Tibial nerve (tissue), 4 donors: Measurements from ENCODE around the gene ZYG11B.

Experiments
- EP300 ChIP-seq, 2 donors: sonication (generic); formaldehyde crosslinking; IDR thresholded peaks; one replicate each; pipeline ENCODE4 v1.6.1; 2017; ENCODE audit warnings: antibody characterized with exemption in 2 of 2, mild to moderate bottlenecking in 1 of 2
- POLR2A ChIP-seq, 2 donors: fragments of 450-650 bp; IDR thresholded peaks; one replicate each; pipeline ENCODE4 v1.6.1; 2017; ENCODE audit warnings: antibody characterized with exemption in 2 of 2, mild to moderate bottlenecking in 2 of 2, moderate library complexity in 2 of 2
- TF ChIP-seq, protein P1 (sequence below), 5 experiments: fragments of 200-600 bp in 3 of 5; fragments of 450-650 bp in 2 of 5; sonication (generic) in 3 of 5; IDR thresholded peaks; one replicate each; pipeline ENCODE4 v1.5.1; 2016 to 2019; ENCODE audit warnings: antibody characterized with exemption in 5 of 5, mild to moderate bottlenecking in 3 of 5, moderate library complexity in 2 of 5

DNA sequence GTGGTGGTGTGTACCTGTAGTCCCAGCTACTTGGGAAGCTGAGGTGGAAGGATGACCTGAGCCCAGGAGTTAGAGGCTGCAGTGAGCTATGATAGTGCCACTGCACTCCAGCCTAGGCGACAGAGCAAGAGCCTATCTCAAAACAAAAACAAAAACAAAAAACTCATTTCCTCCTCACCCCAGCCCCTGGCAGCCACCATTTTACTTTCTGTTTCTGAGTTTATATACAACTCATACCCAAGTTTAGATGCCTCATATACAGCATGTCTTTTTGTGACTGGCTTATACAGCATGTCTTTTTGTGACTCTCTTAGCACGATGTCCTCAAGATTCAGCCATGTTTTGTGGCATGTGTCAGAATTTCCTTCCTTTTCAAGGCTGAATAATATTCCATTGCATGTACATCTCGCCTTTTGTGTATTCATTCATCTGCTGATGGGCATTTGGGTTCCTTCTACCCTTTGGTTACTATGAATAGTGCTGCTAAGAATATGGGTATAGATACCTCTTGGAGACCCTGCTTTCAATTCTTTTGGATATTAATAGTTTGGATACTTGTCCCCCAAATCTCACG is 42.8 kb upstream of the ZYG11B start:
- no peak for TF ChIP-seq POLR2A (IDR thresholded peaks at IDR 0.05)
- TF ChIP-seq, protein P1, sequence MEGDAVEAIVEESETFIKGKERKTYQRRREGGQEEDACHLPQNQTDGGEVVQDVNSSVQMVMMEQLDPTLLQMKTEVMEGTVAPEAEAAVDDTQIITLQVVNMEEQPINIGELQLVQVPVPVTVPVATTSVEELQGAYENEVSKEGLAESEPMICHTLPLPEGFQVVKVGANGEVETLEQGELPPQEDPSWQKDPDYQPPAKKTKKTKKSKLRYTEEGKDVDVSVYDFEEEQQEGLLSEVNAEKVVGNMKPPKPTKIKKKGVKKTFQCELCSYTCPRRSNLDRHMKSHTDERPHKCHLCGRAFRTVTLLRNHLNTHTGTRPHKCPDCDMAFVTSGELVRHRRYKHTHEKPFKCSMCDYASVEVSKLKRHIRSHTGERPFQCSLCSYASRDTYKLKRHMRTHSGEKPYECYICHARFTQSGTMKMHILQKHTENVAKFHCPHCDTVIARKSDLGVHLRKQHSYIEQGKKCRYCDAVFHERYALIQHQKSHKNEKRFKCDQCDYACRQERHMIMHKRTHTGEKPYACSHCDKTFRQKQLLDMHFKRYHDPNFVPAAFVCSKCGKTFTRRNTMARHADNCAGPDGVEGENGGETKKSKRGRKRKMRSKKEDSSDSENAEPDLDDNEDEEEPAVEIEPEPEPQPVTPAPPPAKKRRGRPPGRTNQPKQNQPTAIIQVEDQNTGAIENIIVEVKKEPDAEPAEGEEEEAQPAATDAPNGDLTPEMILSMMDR (IDR thresholded peaks at IDR 0.05), result no peak
- no peak for TF ChIP-seq EP300 (IDR thresholded peaks at IDR 0.05)
